ENCODE data around the gene KRT28.

- no peak for TF ChIP-seq CTCF (IDR thresholded peaks at IDR 0.05; ENCODE audit: poor library complexity)
- no peak for TF ChIP-seq EZH2 (IDR thresholded peaks at IDR 0.05; ENCODE audit: borderline replicate concordance)
Measured at GRCh38 chr17:40800381-40800780, 622 bp upstream of the KRT28 start.

Measured in hepatocyte (in vitro differentiated cells).